ENCODE data around the gene POLG2.
"Not testable (repeated sequence)": the region's sequence is repeated elsewhere in the genome, so short reads cannot be mapped to it uniquely, and the experiment has no call there.

GRCh38 chr17:64466834-64467233 lies 30.0 kb downstream of the POLG2 start:
- not testable (repeated sequence) for TF ChIP-seq CTCF (IDR thresholded peaks at IDR 0.05 in 8 of 11, conservative IDR thresholded peaks at IDR 0.05 in 3 of 11); POLR2A (IDR thresholded peaks at IDR 0.05); POLR2AphosphoS5 (IDR thresholded peaks at IDR 0.05)
